C1 segment of cervical spinal cord (tissue), 14 donors: ENCODE results near the gene FIGNL2.
A peak's percentile ranks its signal among the peaks of the same experiment; 100 is the strongest.

Experiments
- DNase-seq, 14 donors: peaks; one replicate each; lab custom pipeline; 2025; lab: John Stamatoyannopoulos, UW

Gene FIGNL2

DNA sequence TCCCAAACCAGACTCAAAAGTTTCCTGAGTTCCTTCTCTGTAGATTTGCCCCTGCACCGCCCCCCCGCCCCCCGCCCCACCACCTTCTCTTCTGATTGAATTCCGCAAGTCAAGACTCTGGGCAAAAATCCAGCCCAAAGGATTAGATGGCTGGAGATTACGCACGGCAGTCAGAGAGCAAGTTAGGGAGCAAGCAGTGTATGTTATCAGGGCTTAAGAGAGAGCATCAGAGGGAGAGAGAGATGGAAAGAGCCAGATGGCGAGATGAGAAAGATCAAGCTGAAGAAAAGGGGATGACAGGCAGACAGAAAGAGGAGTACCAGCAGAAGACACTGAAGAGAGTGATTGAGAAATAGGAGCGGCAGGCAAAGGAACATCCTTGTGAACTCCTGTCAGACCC lies 25.5 kb upstream of the FIGNL2 start:
- no peak for DNase-seq

DNA sequence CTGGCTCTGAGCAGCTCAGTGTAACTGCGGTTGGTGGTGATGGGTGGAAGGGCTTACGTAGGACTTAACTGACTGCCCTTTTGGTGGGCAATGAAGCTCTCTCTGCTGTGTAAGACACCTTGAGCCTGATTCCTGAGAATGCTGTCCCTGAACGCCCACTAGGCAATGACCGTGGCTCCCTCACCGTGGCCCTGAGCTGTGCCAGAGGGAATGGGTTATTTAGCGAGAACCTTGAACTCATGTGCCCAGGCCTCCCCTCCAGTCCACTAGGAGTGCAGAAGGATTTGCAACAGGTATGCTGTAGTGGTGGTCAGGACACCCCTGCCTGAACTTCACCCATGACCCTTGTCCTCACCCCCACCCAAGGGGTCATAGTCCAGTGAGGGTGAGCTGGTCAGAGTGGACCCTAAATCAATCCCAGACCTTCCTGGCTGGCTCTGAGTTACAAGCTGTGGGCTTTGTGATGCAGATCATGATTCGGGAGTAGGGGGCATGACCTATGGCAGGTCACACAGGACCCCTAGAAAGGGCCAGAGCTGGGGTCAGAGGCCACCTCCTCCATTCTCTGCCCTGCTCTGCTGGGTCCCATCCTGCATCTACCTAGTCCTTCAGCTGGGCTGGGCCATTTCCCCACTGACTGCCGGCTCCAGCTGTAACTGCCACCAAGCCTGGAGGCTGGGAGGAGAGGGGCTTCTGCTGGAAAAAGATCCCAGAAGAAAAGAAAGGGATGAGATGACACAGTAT lies 24.9 kb upstream of the FIGNL2 start:
- no peak for DNase-seq

DNA sequence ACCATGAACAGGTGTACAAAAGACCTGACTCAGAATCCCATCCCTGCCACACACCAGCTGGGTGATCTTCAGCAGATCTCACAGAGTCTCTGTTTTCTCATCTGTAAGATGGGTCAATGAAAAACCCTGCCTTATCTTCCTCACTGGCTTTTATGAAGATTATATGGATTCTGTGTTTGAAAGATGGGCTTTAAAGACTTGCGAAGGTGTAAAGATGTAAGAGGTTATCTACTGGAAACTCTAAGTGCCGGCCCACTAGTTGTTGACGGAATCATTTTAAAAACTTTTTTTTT lies 24.1 kb upstream of the FIGNL2 start:
- no peak for DNase-seq

DNA sequence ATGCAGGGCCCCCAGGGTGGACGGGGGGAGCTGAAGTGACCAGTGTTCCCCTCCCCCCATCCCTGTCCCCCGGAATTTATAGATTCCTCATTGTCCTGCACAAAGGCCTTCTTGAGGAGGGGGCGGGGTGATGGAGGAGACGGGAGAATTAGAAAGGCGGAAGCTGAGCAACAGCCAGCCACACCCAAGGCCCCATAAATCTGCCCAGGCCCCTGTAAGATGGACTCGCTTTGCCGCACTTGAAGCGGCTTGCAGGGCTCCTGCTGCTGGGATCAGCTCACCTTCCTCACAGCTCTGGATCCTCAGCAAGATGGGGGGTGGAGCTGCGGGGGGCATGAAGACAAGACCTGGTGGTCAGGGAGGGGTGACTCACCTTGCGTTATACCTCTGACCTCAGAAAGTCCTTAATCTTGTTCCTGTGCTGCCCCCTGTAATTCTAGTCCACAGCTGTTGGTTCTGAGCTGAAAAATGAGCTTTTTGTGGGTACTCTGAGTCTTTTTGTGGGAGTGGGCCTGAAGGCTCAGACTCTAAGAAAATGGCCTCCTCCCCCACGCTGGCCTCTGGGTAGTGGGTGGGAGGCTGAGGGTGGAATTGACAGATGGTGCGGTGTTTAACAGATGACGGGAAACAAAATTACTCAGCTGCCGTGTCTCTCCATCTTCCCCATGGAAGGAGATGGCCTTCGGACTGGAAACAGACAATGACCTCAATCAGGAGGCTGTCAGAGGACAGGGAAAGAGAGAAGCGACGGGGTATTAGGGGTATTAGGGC lies 23.6 kb upstream of the FIGNL2 start:
- DNase-seq: no peak

DNA sequence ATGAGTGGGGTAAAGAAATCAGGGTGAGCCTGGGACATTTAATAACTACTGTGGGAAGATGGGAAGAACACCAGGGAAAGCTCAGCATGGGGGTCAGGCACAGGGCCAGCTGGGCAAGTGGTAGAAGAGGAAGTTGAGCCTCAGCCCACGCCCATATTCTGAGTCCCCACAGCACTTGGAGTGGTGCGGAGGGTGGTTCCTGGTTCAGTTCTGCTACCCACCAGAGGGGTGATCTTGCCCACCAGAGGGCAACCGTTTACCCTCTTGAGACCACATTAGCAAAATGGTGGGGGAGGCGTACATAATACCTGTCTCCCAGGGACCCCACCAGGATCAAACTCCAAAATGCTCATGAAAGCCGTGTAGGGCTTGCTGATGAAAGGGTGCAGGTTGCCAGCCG lies 22.6 kb upstream of the FIGNL2 start:
- DNase-seq: peak in 1 of 14 donors; percentile 9

DNA sequence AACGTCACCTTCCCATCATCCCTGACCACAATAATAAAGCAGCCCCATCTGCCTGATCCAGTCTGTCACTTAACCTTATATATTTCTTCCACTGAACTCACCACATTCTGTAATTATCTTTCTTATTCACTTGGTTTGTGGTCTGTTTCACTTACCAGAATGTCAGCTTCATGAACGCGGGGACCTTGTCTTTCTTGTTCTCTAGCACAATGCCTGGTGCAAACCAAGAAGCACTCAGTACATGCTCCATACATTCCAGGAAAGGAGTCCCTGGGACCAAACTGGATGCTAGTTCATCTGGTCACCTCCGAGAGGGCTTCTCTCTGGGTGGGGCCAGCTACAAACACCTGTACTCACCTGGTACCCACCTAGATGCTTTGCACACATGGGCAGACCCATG lies 22.0 kb upstream of the FIGNL2 start:
- no peak for DNase-seq

DNA sequence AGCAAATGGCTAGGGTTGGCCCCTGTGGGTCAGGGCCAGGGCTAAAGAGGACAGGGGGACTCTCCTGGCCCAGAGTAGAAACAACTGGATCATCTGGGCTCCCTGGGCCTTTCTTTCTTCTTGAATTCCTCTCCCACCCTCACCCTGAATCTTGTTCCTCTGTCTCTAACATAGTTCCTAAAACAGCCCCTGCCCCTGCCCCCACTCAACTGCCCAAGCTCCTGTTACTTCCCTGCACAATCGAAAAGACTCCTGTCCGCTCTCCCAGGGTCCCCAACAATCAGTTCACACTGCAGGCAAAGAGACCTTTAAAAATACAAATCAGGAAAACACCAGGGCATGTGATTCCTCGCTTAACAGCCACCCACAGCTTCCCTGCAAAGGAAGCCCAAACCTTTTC lies 21.4 kb upstream of the FIGNL2 start:
- DNase-seq: peak in 1 of 14 donors; percentile 7

DNA sequence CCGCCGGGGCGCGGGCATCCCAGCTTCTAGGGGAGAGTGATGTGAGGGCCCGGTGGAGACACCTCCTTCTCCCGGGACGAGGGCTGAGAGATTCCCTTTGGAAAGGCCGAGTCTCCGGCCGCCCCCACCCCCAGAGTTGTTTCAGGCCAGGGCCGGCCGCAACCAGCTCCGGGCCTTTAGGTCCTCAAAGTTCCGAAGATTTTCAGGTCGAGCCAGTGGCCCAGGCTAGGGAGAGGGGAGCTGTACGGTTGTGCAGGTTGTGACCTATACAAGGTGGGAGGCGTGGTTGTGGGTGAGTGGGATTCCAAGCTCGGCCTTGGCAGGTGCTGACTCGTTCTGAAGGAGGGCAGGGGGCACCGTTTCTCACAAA lies 21.0 kb upstream of the FIGNL2 start:
- no peak for DNase-seq

DNA sequence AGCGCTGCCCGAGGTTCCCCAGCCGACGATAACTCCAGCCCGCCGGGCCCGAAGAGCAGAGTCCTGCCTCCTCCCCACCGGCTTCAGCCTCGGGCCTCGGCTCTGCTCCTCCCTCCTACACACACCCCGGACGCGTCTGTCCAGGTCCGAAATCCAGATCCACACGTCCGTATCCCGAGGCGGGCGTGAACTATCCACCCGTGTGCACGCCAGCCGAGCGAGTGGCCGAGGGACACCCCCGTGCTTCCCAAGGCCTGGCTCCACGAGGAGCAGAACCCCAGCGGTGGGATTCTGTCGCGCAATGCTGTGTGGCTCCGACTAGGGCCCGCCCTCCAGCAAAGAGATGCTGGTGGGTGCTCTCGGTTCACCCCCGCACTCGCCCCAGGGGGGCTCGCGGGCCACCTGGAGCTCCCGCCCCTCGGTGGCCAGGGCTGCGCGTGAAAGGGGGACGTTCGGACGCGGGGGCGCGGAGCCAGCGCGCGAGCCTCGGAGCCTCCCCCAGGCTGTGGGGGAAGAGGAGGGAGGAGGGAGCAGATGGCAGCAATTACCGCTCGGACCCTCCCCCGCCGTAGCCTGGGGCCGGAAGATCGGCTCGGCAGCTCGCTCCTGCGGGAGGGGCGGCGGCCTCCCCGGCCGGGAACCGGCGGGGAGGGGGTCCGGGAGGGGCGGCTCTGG lies 20.4 kb upstream of the FIGNL2 start:
- peak in 2 of 14 donors; percentile 18 to 23 for DNase-seq

DNA sequence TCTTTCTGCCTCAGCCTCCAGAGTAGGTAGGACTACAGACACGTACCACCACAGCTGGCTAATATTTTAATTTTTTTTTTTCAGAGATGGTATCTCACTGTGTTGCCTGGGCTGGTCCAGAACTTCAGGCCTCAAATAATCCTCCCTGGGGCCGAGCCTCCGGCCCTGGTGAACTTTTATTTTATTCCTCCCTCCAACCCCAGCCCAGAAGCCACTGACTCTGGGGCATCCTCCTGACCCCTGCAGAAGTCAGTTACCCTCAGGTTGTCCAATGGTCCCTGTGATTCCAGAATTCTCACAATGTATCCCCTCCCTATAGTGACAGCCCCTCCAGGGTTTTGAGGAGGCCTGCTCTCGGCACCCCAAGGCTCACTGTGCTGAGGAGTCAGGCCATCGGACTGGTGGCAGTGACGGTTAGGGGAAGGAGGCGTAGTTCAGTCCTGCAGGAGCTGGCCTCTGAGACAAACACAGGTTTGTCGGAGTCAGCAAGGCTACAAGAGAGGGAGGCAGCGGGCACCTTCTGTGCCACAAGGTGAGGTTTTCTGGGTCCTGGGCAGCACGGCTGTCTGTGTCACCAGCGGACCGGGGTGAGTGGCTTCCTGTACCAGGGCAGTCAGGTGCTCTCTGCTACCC lies 19.4 kb upstream of the FIGNL2 start:
- no peak for DNase-seq

DNA sequence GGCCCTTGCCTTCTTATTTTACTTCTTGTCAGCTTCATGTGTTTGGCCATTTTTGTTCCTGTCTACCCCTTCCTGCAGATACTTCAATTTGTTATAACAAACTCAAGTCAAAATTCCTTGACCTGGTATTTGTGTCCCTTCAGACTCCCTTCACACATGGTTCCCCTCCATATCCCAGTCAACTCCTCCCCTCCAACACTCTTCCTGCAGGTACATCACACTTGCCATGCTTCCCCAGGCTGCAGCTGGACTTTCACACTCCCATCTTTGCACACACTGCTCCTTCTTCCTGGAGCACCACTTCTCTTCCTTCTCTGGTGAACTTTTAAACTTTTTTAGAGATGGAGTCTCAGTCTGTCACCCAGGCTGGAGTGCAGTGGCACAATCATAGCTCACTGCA lies 18.9 kb upstream of the FIGNL2 start:
- no peak for DNase-seq

DNA sequence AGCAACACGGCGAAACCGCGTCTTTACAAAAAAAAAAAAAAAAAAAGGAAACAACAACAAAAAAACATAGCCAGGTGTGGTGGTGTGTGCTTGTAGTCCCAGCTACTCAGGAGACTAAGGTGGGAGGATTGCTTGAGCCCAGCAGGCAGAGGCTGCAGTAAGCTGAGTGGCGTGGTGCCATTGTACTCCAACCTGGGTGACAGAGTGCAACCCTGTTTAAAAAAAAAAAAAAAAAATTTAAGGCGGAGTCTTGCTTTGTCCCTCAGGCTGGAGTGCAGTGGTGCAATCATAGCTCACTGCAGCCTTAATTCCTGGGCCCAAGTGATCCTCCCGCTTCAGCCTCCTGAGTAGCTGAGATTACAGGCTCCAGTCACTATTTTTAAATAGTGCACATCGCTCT lies 18.2 kb upstream of the FIGNL2 start:
- DNase-seq: no peak

DNA sequence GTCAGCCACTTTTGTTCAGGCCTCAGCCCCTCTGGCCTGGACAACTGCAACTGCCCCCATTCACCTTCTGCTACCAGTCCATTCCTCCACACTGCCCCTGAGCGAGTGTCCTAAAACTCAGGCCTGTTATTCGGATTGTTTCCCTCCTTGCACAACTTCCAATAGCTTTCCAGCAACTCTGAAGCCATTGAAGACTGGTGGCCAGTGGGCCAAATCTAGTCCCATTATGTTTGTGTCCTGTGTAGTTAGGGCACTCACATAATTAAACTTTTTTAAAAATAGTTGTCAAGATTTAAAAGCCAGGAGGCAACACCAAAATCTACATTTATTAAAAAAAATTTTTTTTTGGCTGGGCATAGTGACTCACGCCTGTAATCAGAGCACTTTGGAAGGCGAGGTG lies 17.8 kb upstream of the FIGNL2 start:
- no peak for DNase-seq

DNA sequence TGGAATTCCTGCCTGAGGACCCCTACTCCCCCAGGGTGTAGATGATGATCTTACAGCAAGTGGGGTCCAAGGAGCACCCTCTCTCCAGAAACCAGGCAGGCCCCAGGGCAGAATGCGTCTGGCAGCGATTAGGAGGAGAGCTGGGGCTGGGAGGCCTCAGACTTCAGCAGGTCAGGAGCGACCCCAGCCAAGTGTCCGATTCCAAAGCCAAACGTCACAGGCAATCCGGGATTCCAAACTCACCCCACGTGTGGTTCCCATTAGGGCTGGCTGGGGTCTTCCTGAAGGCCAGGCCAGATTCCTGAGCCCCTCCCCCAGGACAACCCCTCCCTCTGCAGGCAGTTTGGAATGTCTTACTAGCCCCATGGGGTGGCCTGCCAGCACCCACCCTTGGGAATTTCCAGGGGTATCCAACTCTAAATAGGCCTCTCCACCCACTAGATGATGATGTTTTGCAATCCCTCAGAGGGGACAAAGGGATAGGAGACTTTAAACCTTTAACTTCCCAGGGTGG lies 17.3 kb upstream of the FIGNL2 start:
- no peak for DNase-seq

DNA sequence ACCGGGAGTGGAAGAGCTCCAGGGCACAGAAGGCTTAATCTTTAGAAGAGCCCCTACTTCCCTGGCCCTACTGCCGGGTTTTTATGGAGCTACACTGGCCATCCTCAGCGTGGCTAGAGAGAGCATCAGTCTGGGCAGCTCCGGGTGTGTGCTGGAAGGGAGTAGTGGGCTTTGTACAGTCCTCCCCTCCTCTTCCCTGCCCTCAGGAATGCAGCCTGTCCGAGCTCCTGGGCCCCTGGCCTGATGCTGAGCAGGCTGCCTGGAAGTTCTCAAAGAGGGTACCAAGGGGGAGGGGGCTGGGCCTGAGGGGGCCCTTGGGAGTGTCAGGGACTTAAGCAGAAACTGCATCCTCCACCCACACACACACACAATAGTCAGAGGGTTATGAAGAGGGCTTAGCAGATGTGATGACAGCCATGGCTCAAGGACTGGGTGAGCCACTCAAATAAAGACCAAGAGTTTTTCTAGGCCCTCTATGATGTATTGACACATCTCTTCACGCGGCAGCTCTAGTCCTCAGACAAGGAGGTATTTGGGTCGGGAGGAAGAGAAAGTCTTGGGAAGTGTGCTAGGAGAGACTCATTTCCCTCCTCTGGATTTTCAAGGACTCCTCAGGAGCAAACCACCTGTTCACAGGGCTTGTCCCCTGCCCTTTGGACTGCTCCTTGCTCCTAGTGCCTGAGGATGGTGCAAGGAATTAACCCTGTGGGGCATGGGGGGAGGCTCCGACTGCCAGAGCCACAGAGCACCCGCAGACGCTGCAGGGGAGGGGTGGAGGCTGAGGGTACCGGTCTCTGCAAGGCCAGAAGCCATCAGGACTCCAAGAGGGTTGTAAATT lies 16.5 kb upstream of the FIGNL2 start:
- no peak for DNase-seq

DNA sequence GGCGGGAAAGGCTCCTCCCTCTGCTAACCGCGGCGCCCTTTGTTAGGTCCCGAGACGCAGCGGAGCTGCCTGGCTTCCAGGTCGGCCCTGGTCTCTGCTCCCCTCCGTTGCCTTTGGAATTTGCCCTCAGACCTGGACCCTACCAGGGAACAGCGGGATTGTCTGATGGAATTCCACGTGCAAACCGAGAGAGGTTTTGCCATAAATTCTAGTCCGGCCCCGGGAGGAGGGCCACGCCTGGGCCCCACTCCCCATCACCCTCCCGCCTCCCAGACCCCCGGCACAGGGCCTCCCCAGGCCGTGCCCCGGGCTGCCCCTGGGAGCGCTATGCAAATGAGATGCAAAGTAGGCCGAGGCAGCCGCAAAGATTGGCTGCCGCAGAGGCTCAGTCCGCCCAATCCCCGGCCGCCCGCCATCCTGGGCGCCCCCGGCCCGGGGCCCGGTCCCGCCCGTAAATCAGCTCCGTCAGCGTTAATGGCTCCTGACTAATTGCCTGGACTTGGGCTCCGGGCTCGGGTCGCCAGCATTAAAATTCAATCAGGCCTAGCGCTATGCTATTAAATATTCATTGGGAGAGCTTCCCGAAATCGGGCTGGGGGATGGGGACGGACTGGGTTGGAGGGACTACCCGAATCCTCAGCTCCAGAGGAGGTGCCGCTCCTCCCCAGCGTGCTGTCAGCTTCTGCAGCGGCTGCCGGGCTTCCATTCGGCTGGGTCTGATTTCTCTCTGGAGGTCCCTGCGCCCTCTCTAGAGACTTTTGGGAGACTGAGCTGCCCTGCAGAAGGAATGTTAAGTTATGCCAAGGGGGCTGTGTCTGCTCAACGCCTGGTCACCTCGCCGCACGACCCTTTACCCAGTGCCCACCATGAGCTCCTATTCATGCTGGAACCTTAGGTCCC lies 15.7 kb upstream of the FIGNL2 start:
- peak in 6 of 14 donors; percentile 18 to 70 (median 24) for DNase-seq

DNA sequence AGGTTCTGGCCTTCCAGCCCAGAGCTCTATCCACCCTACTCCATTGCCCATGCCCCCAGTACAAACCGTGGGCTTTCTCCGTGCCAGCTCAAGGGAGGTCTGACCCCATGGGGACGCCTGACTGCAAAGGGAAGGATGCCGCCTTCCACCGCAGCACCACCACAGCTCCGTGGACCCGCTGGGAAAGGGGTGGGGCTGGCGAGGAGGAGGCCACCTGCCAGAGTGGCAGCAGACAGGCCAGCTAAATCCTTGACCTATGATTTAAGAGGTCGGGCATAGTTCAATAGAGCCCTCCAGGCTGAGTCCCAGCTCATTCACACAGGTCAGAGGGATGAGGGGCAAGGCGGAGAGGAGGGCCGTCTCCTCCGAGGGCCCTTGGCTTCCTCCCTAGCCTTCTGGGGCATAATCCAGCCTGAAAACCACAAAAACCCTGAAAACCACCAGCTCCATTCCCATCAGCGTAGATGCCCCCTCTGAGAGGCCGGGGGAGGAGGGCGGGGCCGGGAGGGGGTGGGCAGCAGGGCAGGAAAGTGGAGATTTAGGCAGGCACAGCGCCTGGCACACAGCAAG lies 14.9 kb upstream of the FIGNL2 start:
- DNase-seq: no peak

DNA sequence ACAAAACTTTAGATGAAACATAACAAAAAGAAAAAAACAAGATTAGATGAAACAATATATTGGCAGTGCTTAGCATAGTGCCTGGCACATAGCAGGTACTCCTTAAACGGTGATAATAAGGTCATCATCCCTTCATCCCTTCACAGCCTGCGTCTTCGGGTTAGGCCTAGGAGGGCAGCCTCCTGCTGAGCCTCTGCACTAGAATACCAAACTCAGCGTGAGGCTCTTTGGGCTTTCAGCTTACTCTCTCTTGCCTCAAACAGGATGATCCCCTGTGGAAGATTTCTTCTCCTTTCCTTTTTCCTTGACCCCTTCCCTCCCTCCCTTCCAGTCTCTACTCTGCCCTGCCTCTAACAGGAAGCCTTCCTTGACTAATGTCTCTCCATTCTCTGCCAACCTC lies 14.4 kb upstream of the FIGNL2 start:
- no peak for DNase-seq

DNA sequence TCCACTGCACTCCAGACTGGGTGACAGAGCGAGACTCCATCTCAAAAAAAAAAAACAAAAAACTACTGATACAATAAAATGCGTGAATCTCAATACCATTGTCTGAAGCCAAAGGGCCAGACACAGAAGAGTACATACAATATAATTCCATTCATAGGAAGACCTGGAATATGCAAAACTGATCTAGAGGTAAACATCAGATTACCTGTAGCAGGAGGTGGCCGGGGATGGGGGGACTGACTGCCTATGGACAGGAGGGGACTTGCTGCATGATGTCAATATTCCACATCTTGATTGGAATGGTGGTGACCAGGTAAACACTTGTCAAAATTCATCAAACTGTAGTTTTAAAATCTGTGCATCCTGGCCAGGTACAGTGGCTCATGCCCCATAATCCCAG lies 12.5 kb upstream of the FIGNL2 start:
- no peak for DNase-seq
